Activated T-helper 17 cell treated with anti-CD3 and anti-CD28 coated beads, Interleukin-2, amount 50 U/mL, for 72 hours (primary cell): ENCODE data around the gene CPVL. TPM values are rescaled to one million over a fixed set of nuclear protein-coding genes. Genes with fewer than 3 reads are reported as not detected.

Experiments used
- ATAC-seq: fragments of 150-1000 bp; cut with Tn5 transposase; replicated peaks from 2 replicates; pipeline ENCODE4 v1.10.0; 2021; ENCODE audit warnings: mild to moderate bottlenecking, moderate library complexity
- H3K27ac Mint-ChIP-seq: one replicate; pipeline ENCODE4 v1.8.0; 2022; ENCODE audit warnings: mixed read lengths
- H3K27me3 Mint-ChIP-seq: one replicate; pipeline ENCODE4 v1.8.0; 2022; ENCODE audit warnings: mixed read lengths
- H3K36me3 Mint-ChIP-seq: one replicate; pipeline ENCODE4 v1.8.0; 2022; ENCODE audit warnings: low read depth, mild to moderate bottlenecking, mixed read lengths
- H3K4me1 Mint-ChIP-seq: one replicate; pipeline ENCODE4 v1.8.0; 2022; ENCODE audit warnings: mixed read lengths
- H3K4me3 Mint-ChIP-seq: one replicate; pipeline ENCODE4 v1.8.0; 2022; ENCODE audit warnings: mild to moderate bottlenecking, mixed read lengths
- H3K9me3 Mint-ChIP-seq: one replicate; pipeline ENCODE4 v1.8.0; 2022; ENCODE audit warnings: mixed read lengths
- total RNA-seq, 2 donors: library from RNA; stranded (reverse); gene quantifications; one replicate each; pipeline ENCODE4 v1.2.3, GENCODE V29; 2022

The CPVL gene
- total RNA-seq, 2 donors from 2014 or later, result 0.63 TPM; not detected in 1

- Mint-ChIP-seq H3K36me3 (no peaks in the 10 kb centered on the region), H3K9me3 (no peaks in the 10 kb centered on the region), H3K4me1 (no peaks in the 10 kb centered on the region), H3K4me3 (no peak overlapping the region), H3K27me3 (peaks cover 9% of the 10 kb centered on the region), H3K27ac (no peak overlapping the region)
- ATAC-seq, result no peak
Measured at GRCh38 chr7:29170781-29171180, 24.4 kb upstream of the CPVL start.

- no peak for ATAC-seq
- Mint-ChIP-seq H3K4me1 (no peaks in the 10 kb centered on the region), H3K27me3 (peaks cover 6% of the 10 kb centered on the region), H3K27ac (no peak overlapping the region), H3K9me3 (no peaks in the 10 kb centered on the region), H3K4me3 (no peak overlapping the region), H3K36me3 (no peaks in the 10 kb centered on the region)
Measured at GRCh38 chr7:29167721-29168120, 21.4 kb upstream of the CPVL start.

- Mint-ChIP-seq H3K4me1 (no peaks in the 10 kb centered on the region), H3K36me3 (no peaks in the 10 kb centered on the region), H3K4me3 (no peak overlapping the region), H3K9me3 (no peaks in the 10 kb centered on the region), H3K27ac (no peak overlapping the region), H3K27me3 (peaks cover 7% of the 10 kb centered on the region)
- ATAC-seq, result no peak
Measured at GRCh38 chr7:29163854-29164253, 17.5 kb upstream of the CPVL start.

- ATAC-seq, result no peak
- Mint-ChIP-seq H3K36me3 (no peaks in the 10 kb centered on the region), H3K27ac (no peak overlapping the region), H3K4me1 (no peaks in the 10 kb centered on the region), H3K27me3 (peaks cover 7% of the 10 kb centered on the region), H3K4me3 (no peak overlapping the region), H3K9me3 (no peaks in the 10 kb centered on the region)
Measured at GRCh38 chr7:29162577-29162976, 16.2 kb upstream of the CPVL start.

- H3K4me3 Mint-ChIP-seq, result no peak overlapping the region
- H3K9me3 Mint-ChIP-seq, result no peaks in the 10 kb centered on the region
- no peaks in the 10 kb centered on the region for H3K36me3 Mint-ChIP-seq
- no peak overlapping the region for H3K27ac Mint-ChIP-seq
- ATAC-seq, result no peak
- no peaks in the 10 kb centered on the region for H3K4me1 Mint-ChIP-seq
- H3K27me3 Mint-ChIP-seq, result peaks cover 7% of the 10 kb centered on the region
Measured at GRCh38 chr7:29161231-29161630, 14.9 kb upstream of the CPVL start.

GRCh38 chr7:29160080-29160479 is 13.7 kb upstream of the CPVL start:
- Mint-ChIP-seq H3K27ac (no peak overlapping the region), H3K36me3 (no peaks in the 10 kb centered on the region), H3K9me3 (no peaks in the 10 kb centered on the region), H3K4me3 (no peak overlapping the region), H3K27me3 (peaks cover 7% of the 10 kb centered on the region), H3K4me1 (no peaks in the 10 kb centered on the region)
- ATAC-seq, result no peak

DNA sequence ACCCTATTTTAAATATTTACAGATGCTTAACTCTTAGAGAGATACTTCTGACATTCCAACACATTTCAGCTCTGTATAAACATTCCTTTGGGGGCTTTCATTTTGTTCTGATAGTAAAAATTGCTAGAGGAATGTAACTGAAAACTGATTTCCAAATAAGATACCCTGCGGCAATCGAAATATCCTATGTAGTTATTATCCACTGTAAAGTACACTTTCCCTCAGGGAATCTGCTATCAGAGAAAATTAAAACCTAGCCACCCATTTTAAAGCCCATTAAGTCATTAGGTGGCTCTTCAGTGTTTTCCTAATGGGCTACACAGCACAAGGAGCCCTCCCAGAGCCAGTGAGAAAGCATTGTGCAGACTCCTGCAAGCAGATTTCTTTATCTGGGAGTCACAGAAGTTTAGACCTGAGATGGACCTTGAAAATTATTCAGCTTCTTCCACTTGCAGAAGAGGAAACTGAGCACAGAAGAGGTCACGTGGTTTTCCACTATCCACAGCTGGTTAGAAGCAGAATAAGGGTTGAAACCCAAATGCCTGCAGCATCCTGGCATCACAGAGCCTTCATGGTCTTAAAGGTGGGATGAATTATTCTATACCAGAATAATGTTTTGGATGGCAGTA is 12.6 kb upstream of the CPVL start:
- ATAC-seq, result no peak
- Mint-ChIP-seq H3K27ac (no peak overlapping the region), H3K36me3 (no peaks in the 10 kb centered on the region), H3K9me3 (no peaks in the 10 kb centered on the region), H3K4me1 (no peaks in the 10 kb centered on the region), H3K27me3 (peaks cover 7% of the 10 kb centered on the region), H3K4me3 (no peak overlapping the region)

DNA sequence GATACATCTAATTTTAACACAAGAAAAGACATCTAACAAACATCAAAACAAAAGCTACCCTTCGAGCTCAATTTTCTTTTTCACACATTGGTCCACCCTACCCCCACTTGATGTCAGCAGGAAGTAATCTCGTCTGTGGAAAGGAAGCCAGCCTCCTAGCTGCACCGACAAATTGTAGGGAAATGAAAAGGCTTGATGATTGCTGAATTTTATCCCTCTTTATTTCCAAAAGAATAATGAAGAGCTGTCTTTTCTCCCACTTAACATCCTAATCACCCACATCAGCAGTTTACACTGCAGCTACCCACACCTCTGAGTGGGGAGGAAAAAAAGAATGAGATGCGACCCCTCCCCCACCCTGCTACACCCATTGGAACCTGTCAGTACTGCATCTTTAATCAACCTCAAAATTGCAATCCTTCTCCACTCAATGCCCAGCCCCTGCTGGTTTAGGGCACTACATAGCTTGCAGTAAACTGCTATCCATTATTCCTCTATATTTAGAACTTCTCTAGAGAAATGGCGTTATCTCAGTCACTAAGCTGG is 10.6 kb upstream of the CPVL start:
- H3K27me3 Mint-ChIP-seq, result peaks cover 7% of the 10 kb centered on the region
- no peaks in the 10 kb centered on the region for H3K9me3 Mint-ChIP-seq
- H3K36me3 Mint-ChIP-seq, result no peaks in the 10 kb centered on the region
- no peak overlapping the region for H3K27ac Mint-ChIP-seq
- no peak for ATAC-seq
- H3K4me1 Mint-ChIP-seq, result no peaks in the 10 kb centered on the region
- H3K4me3 Mint-ChIP-seq, result no peak overlapping the region

- H3K27ac Mint-ChIP-seq, result no peak overlapping the region
- no peak for ATAC-seq
- H3K4me3 Mint-ChIP-seq, result no peak overlapping the region
- H3K36me3 Mint-ChIP-seq, result no peaks in the 10 kb centered on the region
- H3K9me3 Mint-ChIP-seq, result no peaks in the 10 kb centered on the region
- H3K4me1 Mint-ChIP-seq, result no peaks in the 10 kb centered on the region
- H3K27me3 Mint-ChIP-seq, result no peaks in the 10 kb centered on the region
Measured at GRCh38 chr7:29154076-29154475, 7.7 kb upstream of the CPVL start.

GRCh38 chr7:29150856-29151255 is 4.5 kb upstream of the CPVL start:
- H3K4me1 Mint-ChIP-seq, result no peaks in the 10 kb centered on the region
- peaks cover 23% of the 10 kb centered on the region for H3K27me3 Mint-ChIP-seq
- no peak for ATAC-seq
- H3K9me3 Mint-ChIP-seq, result no peaks in the 10 kb centered on the region
- H3K4me3 Mint-ChIP-seq, result no peak overlapping the region
- no peak overlapping the region for H3K27ac Mint-ChIP-seq
- no peaks in the 10 kb centered on the region for H3K36me3 Mint-ChIP-seq

- Mint-ChIP-seq H3K4me3 (no peak overlapping the region), H3K4me1 (no peaks in the 10 kb centered on the region), H3K27ac (no peak overlapping the region), H3K27me3 (peaks cover 23% of the 10 kb centered on the region), H3K9me3 (no peaks in the 10 kb centered on the region), H3K36me3 (no peaks in the 10 kb centered on the region)
- no peak for ATAC-seq
Measured at GRCh38 chr7:29149036-29149435, 2.7 kb upstream of the CPVL start.

- Mint-ChIP-seq H3K27ac (no peak overlapping the region), H3K36me3 (no peaks in the 10 kb centered on the region), H3K27me3 (peaks cover 27% of the 10 kb centered on the region), H3K4me1 (no peaks in the 10 kb centered on the region), H3K9me3 (no peaks in the 10 kb centered on the region), H3K4me3 (no peak overlapping the region)
- no peak for ATAC-seq
Measured at GRCh38 chr7:29147821-29148220, 1.5 kb upstream of the CPVL start.

- H3K36me3 Mint-ChIP-seq, result no peaks in the 10 kb centered on the region
- H3K4me1 Mint-ChIP-seq, result no peaks in the 10 kb centered on the region
- no peak overlapping the region for H3K4me3 Mint-ChIP-seq
- ATAC-seq, result no peak
- peaks cover 28% of the 10 kb centered on the region for H3K27me3 Mint-ChIP-seq
- H3K9me3 Mint-ChIP-seq, result no peaks in the 10 kb centered on the region
- no peak overlapping the region for H3K27ac Mint-ChIP-seq
Measured at GRCh38 chr7:29146888-29147609, 712 bp upstream of the CPVL start.

DNA sequence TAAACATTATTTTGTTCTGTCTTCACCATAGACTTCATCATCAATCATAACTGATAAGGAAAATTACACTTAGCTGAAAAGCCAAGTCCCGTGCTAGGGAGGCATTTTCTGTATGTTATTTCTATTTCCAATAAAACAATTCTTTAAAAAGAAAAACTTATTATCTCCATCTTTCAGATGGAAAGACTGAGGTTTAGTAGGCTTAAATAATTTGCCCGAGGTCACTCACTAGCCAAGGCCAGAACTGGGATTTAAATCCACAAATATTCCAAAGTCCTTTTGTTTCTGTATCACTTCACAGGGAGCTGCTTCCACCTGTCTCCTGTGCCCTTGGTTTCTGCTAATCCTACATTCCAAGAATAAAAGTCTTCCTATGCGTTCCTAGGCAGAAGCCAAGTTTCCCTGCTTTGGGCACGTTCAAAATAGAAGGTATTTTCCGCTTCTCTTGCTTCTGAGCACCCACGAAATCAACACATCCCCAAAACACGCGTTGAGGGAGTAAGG is 732 bp downstream of the CPVL start:
- H3K4me3 Mint-ChIP-seq, result no peak overlapping the region
- peaks cover 29% of the 10 kb centered on the region for H3K27me3 Mint-ChIP-seq
- no peak for ATAC-seq
- no peak overlapping the region for H3K27ac Mint-ChIP-seq
- no peaks in the 10 kb centered on the region for H3K4me1 Mint-ChIP-seq
- H3K9me3 Mint-ChIP-seq, result no peaks in the 10 kb centered on the region
- no peaks in the 10 kb centered on the region for H3K36me3 Mint-ChIP-seq

GRCh38 chr7:29143751-29144150 is 2.6 kb downstream of the CPVL start:
- H3K9me3 Mint-ChIP-seq, result no peaks in the 10 kb centered on the region
- no peak overlapping the region for H3K27ac Mint-ChIP-seq
- no peaks in the 10 kb centered on the region for H3K36me3 Mint-ChIP-seq
- no peaks in the 10 kb centered on the region for H3K4me1 Mint-ChIP-seq
- ATAC-seq, result peak; percentile 19
- peaks cover 29% of the 10 kb centered on the region for H3K27me3 Mint-ChIP-seq
- H3K4me3 Mint-ChIP-seq, result no peak overlapping the region
